ENCODE measurements around the gene LEMD1.
A peak's percentile ranks its signal among the peaks of the same experiment; 100 is the strongest.

Gene LEMD1

GRCh38 chr1:205354259-205355074, 67.4 kb downstream of the LEMD1 start:
- peak; percentile 14 to 58 for DNase-seq (ENCODE audit: low read depth in 2 of 2)

GRCh38 chr1:205353612-205354011, 68.2 kb downstream of the LEMD1 start:
- no peak for DNase-seq (ENCODE audit: low read depth in 2 of 2)

- no peak for DNase-seq (ENCODE audit: low read depth in 2 of 2)
Measured at GRCh38 chr1:205353191-205353590, 68.7 kb downstream of the LEMD1 start.

- no peak for DNase-seq (ENCODE audit: low read depth in 2 of 2)
Measured at GRCh38 chr1:205351984-205352713, 69.7 kb downstream of the LEMD1 start.

GRCh38 chr1:205350691-205351141, 71.1 kb downstream of the LEMD1 start:
- no peak for DNase-seq (ENCODE audit: low read depth in 2 of 2)

GRCh38 chr1:205350124-205350523, 71.7 kb downstream of the LEMD1 start:
- no peak for DNase-seq (ENCODE audit: low read depth in 2 of 2)

- DNase-seq (ENCODE audit: low read depth in 2 of 2), result no peak
Measured at GRCh38 chr1:205348554-205349487, 73.0 kb downstream of the LEMD1 start.

- DNase-seq (ENCODE audit: low read depth in 2 of 2), result no peak
Measured at GRCh38 chr1:205346956-205347574, 74.8 kb downstream of the LEMD1 start.

GRCh38 chr1:205345761-205346160, 76.1 kb downstream of the LEMD1 start:
- no peak for DNase-seq (ENCODE audit: low read depth in 2 of 2)

GRCh38 chr1:205344066-205344928, 77.6 kb downstream of the LEMD1 start:
- peak in 1 of 2 experiments; percentile 24 for DNase-seq (ENCODE audit: low read depth in 2 of 2)

GRCh38 chr1:205343431-205344065, 78.3 kb downstream of the LEMD1 start:
- DNase-seq (ENCODE audit: low read depth in 2 of 2), result no peak

- DNase-seq (ENCODE audit: low read depth in 2 of 2), result no peak
Measured at GRCh38 chr1:205342986-205343385, 78.9 kb downstream of the LEMD1 start.

GRCh38 chr1:205340676-205341075, 81.2 kb downstream of the LEMD1 start:
- no peak for DNase-seq (ENCODE audit: low read depth in 2 of 2)

- no peak for DNase-seq (ENCODE audit: low read depth in 2 of 2)
Measured at GRCh38 chr1:205339717-205340116, 82.1 kb downstream of the LEMD1 start.

- DNase-seq (ENCODE audit: low read depth in 2 of 2), result no peak
Measured at GRCh38 chr1:205339197-205339702, 82.6 kb downstream of the LEMD1 start.

- DNase-seq (ENCODE audit: low read depth in 2 of 2), result no peak
Measured at GRCh38 chr1:205338011-205338410, 83.8 kb downstream of the LEMD1 start.

GRCh38 chr1:205337481-205337880, 84.4 kb downstream of the LEMD1 start:
- no peak for DNase-seq (ENCODE audit: low read depth in 2 of 2)

- DNase-seq (ENCODE audit: low read depth in 2 of 2), result peak; percentile 51 to 74
Measured at GRCh38 chr1:205335692-205336091, 86.2 kb downstream of the LEMD1 start.

- no peak for DNase-seq (ENCODE audit: low read depth in 2 of 2)
Measured at GRCh38 chr1:205332015-205332791, 89.7 kb downstream of the LEMD1 start.

Data from stimulated activated CD4-positive, alpha-beta T cell treated with anti-CD3 and anti-CD28 coated beads, Interleukin-12 subunit alpha, Interleukin-12 subunit beta, amount 100 ng/mL, for 24 hours (primary cell).